Gastroesophageal sphincter (tissue), 4 donors: ENCODE results near the gene XPOT. TPM values are rescaled to one million over a fixed set of nuclear protein-coding genes. Genes with fewer than 3 reads are reported as not detected.

Source experiments
- ATAC-seq: fragments of 150-250 bp; one replicate; pipeline ENCODE4 v1.9.1; 2016; ENCODE audit warnings: mild to moderate bottlenecking, moderate library complexity
- H3K27ac ChIP-seq, 4 donors: fragments of 200-600 bp; sonication (generic) in 3 of 4; 1 replicate in 3 of 4; 2 replicates in 1 of 4; pipeline ENCODE4 v1.5.1; 2016 to 2019
- H3K27me3 ChIP-seq: fragments of 200-600 bp; sonication (generic); one replicate; pipeline ENCODE4 v1.5.1; 2019
- H3K36me3 ChIP-seq, 2 donors: fragments of 200-600 bp; sonication (generic); one replicate each; pipeline ENCODE4 v1.5.1; 2019; ENCODE audit warnings: control low read depth in 1 of 2
- H3K4me1 ChIP-seq, 3 donors: fragments of 200-600 bp; sonication (generic); 1 replicate in 2 of 3; 2 replicates in 1 of 3; pipeline ENCODE4 v1.5.1; 2016 to 2019; ENCODE audit warnings: control low read depth in 2 of 3
- H3K4me3 ChIP-seq, 2 donors: fragments of 200-600 bp; sonication (generic); one replicate each; pipeline ENCODE4 v1.5.1; 2019; ENCODE audit warnings: mild to moderate bottlenecking in 1 of 2, moderate library complexity in 1 of 2
- H3K9me3 ChIP-seq, 3 donors: fragments of 200-600 bp; sonication (generic); one replicate each; pipeline ENCODE4 v1.5.1; 2017 to 2019; ENCODE audit warnings: control low read depth in 2 of 3
- CTCF ChIP-seq, 4 experiments: fragments of 200-600 bp in 2 of 4; fragments of 450-650 bp in 2 of 4; sonication (generic) in 1 of 4; IDR thresholded peaks; one replicate each; pipeline ENCODE4 v1.5.1; 2017 to 2019; ENCODE audit warnings: antibody characterized with exemption in 4 of 4, mild to moderate bottlenecking in 2 of 4, moderate library complexity in 2 of 4
- EP300 ChIP-seq: sonication (generic); formaldehyde crosslinking; IDR thresholded peaks from one replicate; pipeline ENCODE4 v1.6.1; 2017; ENCODE audit warnings: antibody characterized with exemption, mild to moderate bottlenecking
- POLR2A ChIP-seq, 2 donors: fragments of 450-650 bp; IDR thresholded peaks; one replicate each; pipeline ENCODE4 v1.6.1; 2017; ENCODE audit warnings: antibody characterized with exemption in 2 of 2, mild to moderate bottlenecking in 2 of 2, moderate library complexity in 1 of 2
- POLR2AphosphoS5 ChIP-seq: sonication (generic); formaldehyde crosslinking; IDR thresholded peaks from one replicate; pipeline ENCODE4 v1.6.1; 2017; ENCODE audit warnings: antibody characterized with exemption
- WGBS, 2 donors: methylation state at CpG; one replicate each; pipeline ENCODE4 v1.1.5; 2018; ENCODE audit warnings: low coverage in 1 of 2; 5-methylcytosine and 5-hydroxymethylcytosine counted together
- total RNA-seq, 4 donors: library from RNA; depleted of rRNA; stranded (reverse); fragments of >200 nt; gene quantifications; one replicate each; pipeline ENCODE4 v1.1.0, GENCODE V29; 2016

Gene XPOT
- total RNA-seq, 4 donors from 2014 or later: 26.4 to 37.2 (median 32.5) TPM

GRCh38 chr12:64440100-64440499 is 35.9 kb downstream of the XPOT start:
- WGBS, 2 donors: 96 to 100% methylated on average over 1 of the region's 1 CpG
- Histone ChIP-seq H3K36me3 (peaks cover 0 to 91% of the 10 kb centered on the region in 2 donors), H3K4me3 (no peak overlapping the region), H3K4me1 (no peaks in the 10 kb centered on the region), H3K27me3 (no peaks in the 10 kb centered on the region), H3K9me3 (no peaks in the 10 kb centered on the region), H3K27ac (no peak overlapping the region)
- ATAC-seq: no peak
- TF ChIP-seq POLR2A (IDR thresholded peaks at IDR 0.05) (no peak), EP300 (no peak), POLR2AphosphoS5 (no peak), CTCF (IDR thresholded peaks at IDR 0.05) (no peak)

GRCh38 chr12:64445490-64445889 is 41.3 kb downstream of the XPOT start:
- Histone ChIP-seq H3K27ac (no peak overlapping the region), H3K4me3 (no peak overlapping the region), H3K9me3 (no peaks in the 10 kb centered on the region), H3K4me1 (peaks cover 0 to under 1% (median 0%) of the 10 kb centered on the region in 3 donors), H3K27me3 (no peaks in the 10 kb centered on the region), H3K36me3 (peaks cover 0 to 68% of the 10 kb centered on the region in 2 donors)
- ATAC-seq: no peak
- 85 to 96% methylated on average over 2 of the region's 2 CpGs for WGBS, 2 donors
- TF ChIP-seq CTCF (IDR thresholded peaks at IDR 0.05) (no peak), POLR2A (IDR thresholded peaks at IDR 0.05) (no peak), EP300 (no peak), POLR2AphosphoS5 (no peak)

GRCh38 chr12:64446295-64446694 is 42.1 kb downstream of the XPOT start:
- ATAC-seq: no peak
- TF ChIP-seq POLR2AphosphoS5 (no peak), CTCF (IDR thresholded peaks at IDR 0.05) (no peak), EP300 (no peak), POLR2A (IDR thresholded peaks at IDR 0.05) (no peak)
- peaks cover 0 to 60% of the 10 kb centered on the region in 2 donors for H3K36me3 ChIP-seq
- H3K4me3 ChIP-seq: no peak overlapping the region
- WGBS, 2 donors: 73 to 83% methylated on average over 1 of the region's 1 CpG
- H3K4me1 ChIP-seq: peaks cover 0 to 9% (median 3%) of the 10 kb centered on the region in 3 donors
- H3K9me3 ChIP-seq: no peaks in the 10 kb centered on the region
- no peak overlapping the region for H3K27ac ChIP-seq
- H3K27me3 ChIP-seq: no peaks in the 10 kb centered on the region

GRCh38 chr12:64450057-64450640 is 46.0 kb downstream of the XPOT start:
- TF ChIP-seq EP300 (no peak), POLR2AphosphoS5 (no peak), POLR2A (IDR thresholded peaks at IDR 0.05) (no peak), CTCF (IDR thresholded peaks at IDR 0.05) (no peak)
- no peak overlapping the region for H3K4me3 ChIP-seq
- no peak for ATAC-seq
- WGBS, 2 donors: 43 to 64% methylated on average over 1 to 2 of the region's 2 CpGs
- H3K36me3 ChIP-seq: peaks cover 0 to 30% of the 10 kb centered on the region in 2 donors
- H3K4me1 ChIP-seq: peaks cover 0 to 32% (median 3%) of the 10 kb centered on the region in 3 donors
- H3K9me3 ChIP-seq: no peaks in the 10 kb centered on the region
- no peak overlapping the region for H3K27ac ChIP-seq
- no peaks in the 10 kb centered on the region for H3K27me3 ChIP-seq
